ENCODE results near the gene KLK10. TPM values are rescaled to one million over a fixed set of nuclear protein-coding genes. Genes with fewer than 3 reads are reported as not detected.

The KLK10 gene
- total RNA-seq, 2 donors from 2014 or later, result 0.46 to 0.91 TPM

GRCh38 chr19:50977626-50978025 is 41.9 kb downstream of the KLK10 start:
- no peak for TF ChIP-seq CTCF (conservative IDR thresholded peaks at IDR 0.05)
- Histone ChIP-seq H3K27ac (ENCODE audit: low read depth, low read length) (no peak overlapping the region), H3K36me3 (ENCODE audit: control insufficient read depth, insufficient read depth, low read length) (no peaks in the 10 kb centered on the region), H3K9me3 (ENCODE audit: control insufficient read depth, low read length) (no peaks in the 10 kb centered on the region), H3K27me3 (ENCODE audit: control insufficient read depth, insufficient read depth, low read length, poor library complexity, severe bottlenecking) (peaks cover 10% of the 10 kb centered on the region), H3K9ac (ENCODE audit: extremely low read depth, low read length, poor library complexity, severe bottlenecking) (no peak overlapping the region), H3K4me1 (ENCODE audit: control insufficient read depth, insufficient read depth, low read length) (no peaks in the 10 kb centered on the region), H3K4me3 (ENCODE audit: low read length) (no peak overlapping the region)
- H3K4me3 Mint-ChIP-seq, result no peak overlapping the region
- peaks cover 34% of the 10 kb centered on the region for H3K27me3 Mint-ChIP-seq (ENCODE audit: insufficient read depth)
- WGBS, 2 experiments (ENCODE audit: insufficient coverage in 1 of 2, insufficient read length in 1 of 2), result 78 to 100% methylated on average over 2 to 4 of the region's 4 CpGs
- H3K9me3 Mint-ChIP-seq, result no peaks in the 10 kb centered on the region
- H3K36me3 Mint-ChIP-seq (ENCODE audit: low read depth), result no peaks in the 10 kb centered on the region
- H3K27ac Mint-ChIP-seq, result no peak overlapping the region
- H3K4me1 Mint-ChIP-seq, result no peaks in the 10 kb centered on the region
- peak; percentile 49 for DNase-seq

- H3K4me1 Mint-ChIP-seq, result no peaks in the 10 kb centered on the region
- H3K4me3 ChIP-seq (ENCODE audit: low read length), result no peak overlapping the region
- H3K27ac ChIP-seq (ENCODE audit: low read depth, low read length), result no peak overlapping the region
- H3K27me3 Mint-ChIP-seq (ENCODE audit: insufficient read depth), result peaks cover 23% of the 10 kb centered on the region
- no peak overlapping the region for H3K4me3 Mint-ChIP-seq
- no peak overlapping the region for H3K9ac ChIP-seq (ENCODE audit: extremely low read depth, low read length, poor library complexity, severe bottlenecking)
- DNase-seq, result peak; percentile 90
- no peaks in the 10 kb centered on the region for H3K9me3 Mint-ChIP-seq
- no peak for TF ChIP-seq CTCF (conservative IDR thresholded peaks at IDR 0.05)
- peaks cover 3% of the 10 kb centered on the region for H3K27me3 ChIP-seq (ENCODE audit: control insufficient read depth, insufficient read depth, low read length, poor library complexity, severe bottlenecking)
- H3K4me1 ChIP-seq (ENCODE audit: control insufficient read depth, insufficient read depth, low read length), result no peaks in the 10 kb centered on the region
- no peaks in the 10 kb centered on the region for H3K36me3 ChIP-seq (ENCODE audit: control insufficient read depth, insufficient read depth, low read length)
- H3K27ac Mint-ChIP-seq, result peak overlapping the region; percentile 61
- no peaks in the 10 kb centered on the region for H3K36me3 Mint-ChIP-seq (ENCODE audit: low read depth)
- 43 to 56% methylated on average over 3 to 8 of the region's 8 CpGs for WGBS, 2 experiments (ENCODE audit: insufficient coverage in 1 of 2, insufficient read length in 1 of 2)
- no peaks in the 10 kb centered on the region for H3K9me3 ChIP-seq (ENCODE audit: control insufficient read depth, low read length)
These were observed 43.7 kb downstream of the KLK10 start for GRCh38 chr19:50975766-50976165.

- no peaks in the 10 kb centered on the region for H3K4me1 Mint-ChIP-seq
These were observed 44.6 kb downstream of the KLK10 start for GRCh38 chr19:50974702-50975556.

More at GRCh38 chr19:50974702-50975556, 44.6 kb downstream of the KLK10 start:
- H3K27me3 Mint-ChIP-seq (ENCODE audit: insufficient read depth), result peaks cover 22% of the 10 kb centered on the region
- Histone ChIP-seq H3K4me3 (ENCODE audit: low read length) (no peak overlapping the region), H3K9me3 (ENCODE audit: control insufficient read depth, low read length) (no peaks in the 10 kb centered on the region), H3K27me3 (ENCODE audit: control insufficient read depth, insufficient read depth, low read length, poor library complexity, severe bottlenecking) (no peaks in the 10 kb centered on the region), H3K4me1 (ENCODE audit: control insufficient read depth, insufficient read depth, low read length) (no peaks in the 10 kb centered on the region), H3K9ac (ENCODE audit: extremely low read depth, low read length, poor library complexity, severe bottlenecking) (no peak overlapping the region), H3K27ac (ENCODE audit: low read depth, low read length) (no peak overlapping the region), H3K36me3 (ENCODE audit: control insufficient read depth, insufficient read depth, low read length) (no peaks in the 10 kb centered on the region)
- no peaks in the 10 kb centered on the region for H3K9me3 Mint-ChIP-seq
- no peaks in the 10 kb centered on the region for H3K36me3 Mint-ChIP-seq (ENCODE audit: low read depth)
- peak; percentile 59 for DNase-seq
- 57 to 69% methylated on average over 1 to 3 of the region's 9 CpGs for WGBS, 2 experiments (ENCODE audit: insufficient coverage in 1 of 2, insufficient read length in 1 of 2)
- H3K27ac Mint-ChIP-seq, result peak overlapping the region; percentile 38
- no peak for TF ChIP-seq CTCF (conservative IDR thresholded peaks at IDR 0.05)
- no peak overlapping the region for H3K4me3 Mint-ChIP-seq
